CD4-positive, CD25-positive, alpha-beta regulatory T cell (primary cell): ENCODE results near the gene TGFBRAP1. TPM values are rescaled to one million over a fixed set of nuclear protein-coding genes. Genes with fewer than 3 reads are reported as not detected.

Experiments used
- ATAC-seq, 2 donors: fragments of 150-1000 bp; cut with Tn5 transposase; one replicate each; pipeline ENCODE4 v1.10.0; 2021; ENCODE audit warnings: low read depth in 2 of 2, moderate number of reproducible peaks in 2 of 2, moderate library complexity in 1 of 2
- DNase-seq, 3 donors: peaks; one replicate each; pipeline versions ENCODE4 v3.0.0 to v3.0.0-alpha.2; 2012 to 2022; ENCODE audit warnings: mixed read lengths in 1 of 3
- H3K27ac ChIP-seq: one replicate; pipeline ENCODE4 v1.7.0; 2013; ENCODE audit warnings: mild to moderate bottlenecking, low read length; ENCODE audit not compliant: insufficient read depth, poor library complexity, severe bottlenecking
- H3K27me3 ChIP-seq: one replicate; pipeline ENCODE4 v1.7.0; 2013; ENCODE audit warnings: low read length; ENCODE audit not compliant: control insufficient read depth, insufficient read depth
- H3K36me3 ChIP-seq: one replicate; pipeline ENCODE4 v1.7.0; 2013; ENCODE audit warnings: mild to moderate bottlenecking, low read length, moderate library complexity; ENCODE audit not compliant: control insufficient read depth, insufficient read depth
- H3K4me1 ChIP-seq: 2 replicates; pipeline ENCODE4 v1.7.0; 2013; ENCODE audit warnings: mild to moderate bottlenecking, low read length; ENCODE audit not compliant: insufficient read depth, control insufficient read depth, poor library complexity, severe bottlenecking
- H3K4me3 ChIP-seq: one replicate; pipeline ENCODE4 v1.7.0; 2013; ENCODE audit warnings: low read depth, mild to moderate bottlenecking, low read length, moderate library complexity
- H3K9me3 ChIP-seq, 2 experiments: 1 replicate in 1 of 2; 2 replicates in 1 of 2; pipeline ENCODE4 v1.7.0; 2013; ENCODE audit warnings: low read length in 2 of 2, mild to moderate bottlenecking in 1 of 2, moderate library complexity in 1 of 2; ENCODE audit not compliant: control insufficient read depth in 2 of 2
- H3K27ac Mint-ChIP-seq, 3 donors: one replicate each; pipeline ENCODE4 v1.8.0; 2020 to 2022; ENCODE audit warnings: mild to moderate bottlenecking in 3 of 3, mixed read lengths in 3 of 3, moderate library complexity in 2 of 3
- H3K27me3 Mint-ChIP-seq: one replicate; pipeline ENCODE4 v1.8.0; 2022; ENCODE audit warnings: mild to moderate bottlenecking, mixed read lengths
- H3K36me3 Mint-ChIP-seq: one replicate; pipeline ENCODE4 v1.8.0; 2020; ENCODE audit warnings: mixed read lengths
- H3K4me1 Mint-ChIP-seq, 4 donors: one replicate each; pipeline ENCODE4 v1.8.0; 2020 to 2022; ENCODE audit warnings: mixed read lengths in 4 of 4, mild to moderate bottlenecking in 1 of 4
- H3K4me3 Mint-ChIP-seq, 4 donors: one replicate each; pipeline ENCODE4 v1.8.0; 2020 to 2022; ENCODE audit warnings: mild to moderate bottlenecking in 4 of 4, mixed read lengths in 4 of 4, moderate library complexity in 3 of 4
- H3K9me3 Mint-ChIP-seq, 7 donors: one replicate each; pipeline ENCODE4 v1.8.0; 2020 to 2022; ENCODE audit warnings: mixed read lengths in 7 of 7, mild to moderate bottlenecking in 3 of 7, moderate library complexity in 2 of 7
- polyA plus RNA-seq, 4 donors: library from polyadenylated mRNA; unstranded; fragments of 300-500 nt; fragmentation: Illumina TruSeq; gene quantifications; one replicate each; pipeline ENCODE4 v1.2.3, GENCODE V29; 2021
- total RNA-seq: library from RNA; stranded (reverse); gene quantifications from one replicate; pipeline ENCODE4 v1.2.3, GENCODE V29; 2022

Gene TGFBRAP1
- total and polyA plus RNA-seq, 5 donors from 2014 or later: 13.9 to 21.0 (median 18.7) TPM

GRCh38 chr2:105339414-105339813 is 9.9 kb upstream of the TGFBRAP1 start:
- H3K4me3 Mint-ChIP-seq: peak overlapping the region; percentile 98 to 100 (median 100)
- peak overlapping the region in 2 of 3 donors; percentile 100 for H3K27ac Mint-ChIP-seq
- peaks cover 41% of the 10 kb centered on the region for H3K36me3 ChIP-seq
- no peaks in the 10 kb centered on the region for H3K27me3 ChIP-seq
- no peak for ATAC-seq
- peak overlapping the region; percentile 96 for H3K27ac ChIP-seq
- H3K36me3 Mint-ChIP-seq: peaks cover 27% of the 10 kb centered on the region
- H3K4me1 ChIP-seq: peaks cover 28% of the 10 kb centered on the region
- no peaks in the 10 kb centered on the region for H3K27me3 Mint-ChIP-seq
- H3K4me1 Mint-ChIP-seq: peaks cover 29 to 43% (median 38%) of the 10 kb centered on the region in 4 donors
- no peaks in the 10 kb centered on the region for H3K9me3 Mint-ChIP-seq
- DNase-seq: no peak
- no peak overlapping the region for H3K4me3 ChIP-seq
- H3K9me3 ChIP-seq: no peaks in the 10 kb centered on the region

GRCh38 chr2:105338020-105338385 is 8.5 kb upstream of the TGFBRAP1 start:
- Mint-ChIP-seq H3K9me3 (no peaks in the 10 kb centered on the region), H3K4me1 (peaks cover 29 to 43% (median 38%) of the 10 kb centered on the region in 4 donors), H3K27me3 (no peaks in the 10 kb centered on the region), H3K4me3 (peak overlapping the region; percentile 98 to 100 (median 100)), H3K36me3 (peaks cover 22% of the 10 kb centered on the region), H3K27ac (peak overlapping the region; percentile 96 to 100 (median 100))
- ATAC-seq (no peak), DNase-seq (no peak)
- peak overlapping the region; percentile 95 for H3K4me3 ChIP-seq
- peak overlapping the region; percentile 96 for H3K27ac ChIP-seq
- H3K9me3 ChIP-seq: no peaks in the 10 kb centered on the region
- H3K36me3 ChIP-seq: peaks cover 28% of the 10 kb centered on the region
- peaks cover 28% of the 10 kb centered on the region for H3K4me1 ChIP-seq
- H3K27me3 ChIP-seq: no peaks in the 10 kb centered on the region

- DNase-seq: peak; percentile 85 to 93 (median 92)
- Histone ChIP-seq H3K36me3 (peaks cover 22% of the 10 kb centered on the region), H3K9me3 (no peaks in the 10 kb centered on the region), H3K27me3 (no peaks in the 10 kb centered on the region), H3K4me3 (peak within 1 kb of the TSS; percentile 96), H3K4me1 (peaks cover 28% of the 10 kb centered on the region), H3K27ac (peak within 1 kb of the TSS; percentile 96)
- peak within 1 kb of the TSS; percentile 98 to 100 (median 100) for H3K4me3 Mint-ChIP-seq
- peak; percentile 89 to 90 for ATAC-seq
- H3K27ac Mint-ChIP-seq: peak within 1 kb of the TSS; percentile 99 to 100 (median 100)
- H3K9me3 Mint-ChIP-seq: no peaks in the 10 kb centered on the region
- H3K36me3 Mint-ChIP-seq: peaks cover 18% of the 10 kb centered on the region
- H3K27me3 Mint-ChIP-seq: no peaks in the 10 kb centered on the region
- H3K4me1 Mint-ChIP-seq: peaks cover 29 to 43% (median 38%) of the 10 kb centered on the region in 4 donors
Measured at GRCh38 chr2:105337122-105338019, 7.8 kb upstream of the TGFBRAP1 start, which contains the start of gene C2orf49. C2orf49 (plus strand) TSS chr2:105337540; CDS start chr2:105337588, 48 bp downstream.

- no peaks in the 10 kb centered on the region for H3K27me3 Mint-ChIP-seq
- Histone ChIP-seq H3K27me3 (no peaks in the 10 kb centered on the region), H3K9me3 (no peaks in the 10 kb centered on the region), H3K36me3 (peaks cover 17% of the 10 kb centered on the region), H3K4me3 (peak overlapping the region; percentile 96), H3K27ac (peak overlapping the region; percentile 96), H3K4me1 (peaks cover 28% of the 10 kb centered on the region)
- peaks cover 27 to 43% (median 38%) of the 10 kb centered on the region in 4 donors for H3K4me1 Mint-ChIP-seq
- DNase-seq: no peak
- H3K36me3 Mint-ChIP-seq: peaks cover 14% of the 10 kb centered on the region
- ATAC-seq: no peak
- H3K4me3 Mint-ChIP-seq: peak overlapping the region; percentile 98 to 100 (median 100)
- no peaks in the 10 kb centered on the region for H3K9me3 Mint-ChIP-seq
- peak overlapping the region; percentile 99 to 100 (median 100) for H3K27ac Mint-ChIP-seq
Measured at GRCh38 chr2:105336786-105337121, 7.2 kb upstream of the TGFBRAP1 start.

GRCh38 chr2:105335469-105335868 is 5.9 kb upstream of the TGFBRAP1 start:
- Histone ChIP-seq H3K27ac (no peak overlapping the region), H3K4me3 (no peak overlapping the region), H3K9me3 (no peaks in the 10 kb centered on the region), H3K36me3 (peaks cover 4% of the 10 kb centered on the region), H3K27me3 (no peaks in the 10 kb centered on the region), H3K4me1 (peaks cover 33% of the 10 kb centered on the region)
- H3K4me1 Mint-ChIP-seq: peaks cover 27 to 44% (median 36%) of the 10 kb centered on the region in 4 donors
- no peak overlapping the region for H3K27ac Mint-ChIP-seq
- DNase-seq (no peak), ATAC-seq (no peak)
- H3K4me3 Mint-ChIP-seq: peak overlapping the region in 3 of 4 donors; percentile 13 to 100 (median 98)
- peaks cover 3% of the 10 kb centered on the region for H3K36me3 Mint-ChIP-seq
- no peaks in the 10 kb centered on the region for H3K9me3 Mint-ChIP-seq
- H3K27me3 Mint-ChIP-seq: no peaks in the 10 kb centered on the region

- Histone ChIP-seq H3K4me1 (peaks cover 38% of the 10 kb centered on the region), H3K36me3 (no peaks in the 10 kb centered on the region), H3K27me3 (no peaks in the 10 kb centered on the region), H3K27ac (no peak overlapping the region), H3K4me3 (no peak overlapping the region), H3K9me3 (no peaks in the 10 kb centered on the region)
- DNase-seq: no peak
- no peak for ATAC-seq
- no peak overlapping the region for H3K27ac Mint-ChIP-seq
- peak overlapping the region in 2 of 4 donors; percentile 21 to 98 for H3K4me3 Mint-ChIP-seq
- no peaks in the 10 kb centered on the region for H3K27me3 Mint-ChIP-seq
- H3K4me1 Mint-ChIP-seq: peaks cover 19 to 42% (median 28%) of the 10 kb centered on the region in 4 donors
- H3K9me3 Mint-ChIP-seq: no peaks in the 10 kb centered on the region
- no peaks in the 10 kb centered on the region for H3K36me3 Mint-ChIP-seq
Measured at GRCh38 chr2:105334211-105334610, 4.7 kb upstream of the TGFBRAP1 start.

GRCh38 chr2:105330681-105331375 is 1.3 kb upstream of the TGFBRAP1 start:
- peaks cover 18 to 39% (median 23%) of the 10 kb centered on the region in 4 donors for H3K4me1 Mint-ChIP-seq
- no peak for DNase-seq

More at GRCh38 chr2:105330681-105331375, 1.3 kb upstream of the TGFBRAP1 start:
- Histone ChIP-seq H3K4me1 (peaks cover 26% of the 10 kb centered on the region), H3K4me3 (peak overlapping the region; percentile 4), H3K27ac (peak overlapping the region; percentile 82), H3K27me3 (no peaks in the 10 kb centered on the region), H3K36me3 (no peaks in the 10 kb centered on the region), H3K9me3 (no peaks in the 10 kb centered on the region)
- Mint-ChIP-seq H3K27me3 (no peaks in the 10 kb centered on the region), H3K27ac (peak overlapping the region; percentile 84 to 91 (median 84)), H3K4me3 (peak overlapping the region; percentile 75 to 91 (median 85)), H3K9me3 (no peaks in the 10 kb centered on the region), H3K36me3 (no peaks in the 10 kb centered on the region)
- ATAC-seq: no peak
